ENCODE measurements around the gene SPAAR. TPM values are rescaled to one million over a fixed set of nuclear protein-coding genes. Genes with fewer than 3 reads are reported as not detected.

The SPAAR gene, protein sequence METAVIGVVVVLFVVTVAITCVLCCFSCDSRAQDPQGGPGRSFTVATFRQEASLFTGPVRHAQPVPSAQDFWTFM
- total RNA-seq = not detected

DNA sequence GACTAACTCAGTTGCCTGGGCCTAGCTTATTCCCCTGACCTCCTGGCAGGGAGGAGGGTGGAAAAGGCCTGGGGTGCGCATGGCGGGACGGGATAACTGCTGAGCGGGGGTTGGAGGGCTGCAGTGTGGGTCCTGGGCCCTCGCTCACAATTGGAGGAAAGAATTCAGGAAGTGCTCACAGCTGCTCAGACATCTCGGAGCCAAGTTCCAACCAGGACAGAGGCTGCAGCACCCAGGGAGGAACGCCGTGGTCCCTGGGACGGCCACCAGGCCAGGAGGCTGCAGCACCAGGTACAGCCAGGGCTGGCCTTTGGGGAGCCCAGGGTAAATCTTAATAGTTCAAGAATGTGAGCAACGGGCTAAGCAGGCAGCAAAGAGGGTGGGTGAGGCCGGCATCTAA is at the start of gene SPAAR:
Gene SPAAR (plus strand): TSS at position 217 of the 400 bp plus-strand sequence. CDS start 974 bp downstream, outside the sequence.
- ATAC-seq = no peak
- Mint-ChIP-seq H3K36me3 (no peaks in the 10 kb centered on the region), H3K4me3 (no peak within 1 kb of the TSS), H3K9me3 (no peaks in the 10 kb centered on the region), H3K27me3 (no peaks in the 10 kb centered on the region), H3K27ac (no peak within 1 kb of the TSS), H3K4me1 (ENCODE audit: low read depth in 2 of 2) (peaks cover 4 to 7% of the 10 kb centered on the region in 2 donors)
- no peak for DNase-seq (ENCODE audit: low spot score)

DNA sequence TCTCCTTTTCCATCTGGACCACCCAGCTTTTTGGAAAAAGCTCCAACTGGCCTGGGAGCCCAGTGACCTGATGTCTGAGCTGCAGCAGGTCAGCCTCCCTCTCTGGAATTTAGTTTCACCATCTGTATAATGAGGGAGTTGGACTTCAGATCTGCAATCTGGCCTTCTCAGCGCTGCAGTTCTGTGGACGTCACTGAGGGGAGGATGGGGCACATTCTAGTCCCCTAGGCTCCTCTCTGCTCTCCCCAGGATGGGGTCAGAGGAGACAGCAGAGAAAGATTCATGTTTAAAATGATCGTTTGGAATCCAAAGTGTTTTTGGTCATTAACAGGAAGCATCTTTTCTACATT is 49.3 kb upstream of the SPAAR start:
- no peak overlapping the region for H3K4me3 Mint-ChIP-seq
- H3K27ac Mint-ChIP-seq = no peak overlapping the region
- DNase-seq (ENCODE audit: low spot score) (no peak), ATAC-seq (no peak)
- no peaks in the 10 kb centered on the region for H3K36me3 Mint-ChIP-seq
- H3K9me3 Mint-ChIP-seq = no peaks in the 10 kb centered on the region
- H3K27me3 Mint-ChIP-seq = peaks cover 16 to 25% of the 10 kb centered on the region in 2 donors
- H3K4me1 Mint-ChIP-seq (ENCODE audit: low read depth in 2 of 2) = peaks cover 0 to 7% of the 10 kb centered on the region in 2 donors

DNA sequence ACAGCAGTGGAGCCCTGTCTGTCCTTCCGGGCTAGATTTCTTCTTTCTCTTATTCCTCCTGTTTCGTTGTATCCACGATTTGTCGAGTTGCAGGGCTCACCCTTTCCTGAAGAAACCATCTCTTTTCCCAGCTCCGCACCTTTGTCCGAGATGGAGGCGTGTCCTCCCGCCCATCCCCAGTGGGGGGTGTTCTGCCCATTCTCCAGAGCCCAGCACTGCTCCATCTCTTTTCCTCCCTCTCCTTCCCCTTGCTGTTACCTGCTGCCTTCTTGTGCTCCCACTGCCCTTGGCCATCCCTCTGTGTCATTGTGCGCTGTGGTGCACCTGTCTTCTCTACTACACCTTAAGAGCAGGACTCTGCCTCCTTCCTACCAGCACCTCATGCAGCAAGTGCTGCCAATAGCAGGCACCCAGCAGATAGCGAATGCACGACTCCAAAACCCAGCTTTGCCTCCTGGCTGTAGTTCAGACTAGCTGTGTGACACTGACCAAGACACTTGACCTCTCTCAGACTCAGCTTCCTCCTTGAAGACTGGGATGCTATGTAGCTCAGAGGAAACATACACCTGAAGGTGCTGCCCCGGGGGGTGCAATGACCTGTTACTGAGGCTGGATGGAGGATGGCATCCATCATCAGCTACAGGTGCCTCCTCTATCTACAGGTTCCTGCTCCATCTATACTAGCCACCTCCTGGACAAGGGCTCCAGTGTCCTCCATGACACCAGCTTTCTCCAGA is 48.0 kb upstream of the SPAAR start:
- Mint-ChIP-seq H3K4me3 (no peak overlapping the region), H3K4me1 (ENCODE audit: low read depth in 2 of 2) (peaks cover 0 to 7% of the 10 kb centered on the region in 2 donors), H3K9me3 (no peaks in the 10 kb centered on the region), H3K27me3 (peaks cover 13% of the 10 kb centered on the region in 2 donors), H3K36me3 (no peaks in the 10 kb centered on the region), H3K27ac (no peak overlapping the region)
- DNase-seq (ENCODE audit: low spot score) = no peak
- no peak for ATAC-seq

DNA sequence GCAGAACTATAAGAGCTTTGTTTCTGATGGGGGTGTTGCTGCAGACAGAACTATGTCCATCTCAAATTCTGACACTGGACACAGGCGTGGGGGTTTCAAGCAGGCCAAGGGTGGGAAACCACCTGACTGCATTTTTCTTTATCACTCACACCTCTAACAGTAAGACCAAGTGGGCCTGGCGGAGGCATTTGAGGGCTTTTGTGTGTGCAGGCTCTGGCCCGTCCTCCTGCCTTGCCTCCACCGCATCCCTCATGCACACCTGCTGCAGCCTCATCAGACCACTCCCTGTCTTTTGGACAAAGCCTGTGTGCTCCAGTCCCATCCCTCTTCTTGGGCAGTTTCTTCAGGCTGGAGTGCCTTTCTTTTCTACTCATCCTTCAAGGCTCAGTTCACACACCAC is 47.0 kb upstream of the SPAAR start:
- no peaks in the 10 kb centered on the region for H3K36me3 Mint-ChIP-seq
- H3K9me3 Mint-ChIP-seq = no peaks in the 10 kb centered on the region
- H3K27ac Mint-ChIP-seq = no peak overlapping the region
- H3K4me1 Mint-ChIP-seq (ENCODE audit: low read depth in 2 of 2) = peaks cover 0 to 7% of the 10 kb centered on the region in 2 donors
- H3K27me3 Mint-ChIP-seq = peaks cover 10% of the 10 kb centered on the region in 2 donors
- H3K4me3 Mint-ChIP-seq = no peak overlapping the region
- ATAC-seq = no peak
- no peak for DNase-seq (ENCODE audit: low spot score)

DNA sequence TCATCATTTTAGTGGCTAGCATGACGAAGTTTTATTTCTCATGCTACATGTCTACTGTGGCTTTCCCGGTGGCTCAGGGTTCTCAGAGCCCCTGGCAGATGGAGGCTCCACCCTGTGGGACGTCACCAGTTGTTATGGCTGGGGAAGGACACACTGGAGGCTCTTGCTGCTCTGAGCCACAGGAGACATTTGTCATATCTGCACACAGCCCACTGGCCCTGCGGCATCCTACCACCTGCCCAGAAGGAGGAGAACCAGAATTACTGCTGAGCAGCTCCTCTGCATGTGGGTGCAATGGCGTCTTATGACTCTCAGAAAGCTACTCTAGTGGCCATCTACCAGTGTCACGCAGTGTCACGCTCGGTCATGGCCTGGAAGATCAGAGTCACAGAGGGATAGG is 45.7 kb upstream of the SPAAR start:
- peaks cover 0 to 5% of the 10 kb centered on the region in 2 donors for H3K4me1 Mint-ChIP-seq (ENCODE audit: low read depth in 2 of 2)
- peaks cover 10% of the 10 kb centered on the region in 2 donors for H3K27me3 Mint-ChIP-seq
- no peak overlapping the region for H3K27ac Mint-ChIP-seq
- no peaks in the 10 kb centered on the region for H3K9me3 Mint-ChIP-seq
- ATAC-seq = no peak
- H3K36me3 Mint-ChIP-seq = no peaks in the 10 kb centered on the region
- no peak for DNase-seq (ENCODE audit: low spot score)
- no peak overlapping the region for H3K4me3 Mint-ChIP-seq

DNA sequence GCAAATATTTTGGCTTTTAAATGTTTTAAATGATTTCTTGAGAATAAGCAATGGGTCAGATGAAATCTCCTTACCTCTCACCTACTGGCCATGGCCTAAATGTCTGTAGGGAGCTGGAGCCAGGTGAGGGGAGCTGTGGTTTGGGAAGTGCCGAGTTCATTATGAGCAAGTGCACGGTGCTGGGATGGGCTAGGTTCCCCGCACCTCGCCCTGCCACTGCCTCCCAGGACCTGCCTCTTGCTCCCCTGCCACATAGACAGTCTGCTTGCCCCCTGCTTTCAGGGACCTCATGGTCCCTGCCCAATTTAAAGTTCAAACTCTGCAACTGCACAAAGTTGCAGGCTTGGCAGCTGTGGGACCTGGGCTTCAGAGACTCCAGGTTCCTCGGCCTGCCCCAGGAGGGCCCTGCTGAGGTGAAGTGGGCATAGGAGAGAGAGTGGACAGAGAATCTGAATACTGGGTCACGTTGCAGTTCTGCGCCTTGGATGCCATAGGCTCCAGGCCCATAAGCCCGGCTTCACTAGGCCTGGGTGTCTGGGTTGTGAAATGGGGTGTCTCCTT is 44.5 kb upstream of the SPAAR start:
- DNase-seq (ENCODE audit: low spot score) (no peak), ATAC-seq (no peak)
- H3K4me3 Mint-ChIP-seq = no peak overlapping the region
- peaks cover 5 to 10% of the 10 kb centered on the region in 2 donors for H3K27me3 Mint-ChIP-seq
- H3K9me3 Mint-ChIP-seq = no peaks in the 10 kb centered on the region
- no peak overlapping the region for H3K27ac Mint-ChIP-seq
- no peaks in the 10 kb centered on the region for H3K4me1 Mint-ChIP-seq (ENCODE audit: low read depth in 2 of 2)
- no peaks in the 10 kb centered on the region for H3K36me3 Mint-ChIP-seq

DNA sequence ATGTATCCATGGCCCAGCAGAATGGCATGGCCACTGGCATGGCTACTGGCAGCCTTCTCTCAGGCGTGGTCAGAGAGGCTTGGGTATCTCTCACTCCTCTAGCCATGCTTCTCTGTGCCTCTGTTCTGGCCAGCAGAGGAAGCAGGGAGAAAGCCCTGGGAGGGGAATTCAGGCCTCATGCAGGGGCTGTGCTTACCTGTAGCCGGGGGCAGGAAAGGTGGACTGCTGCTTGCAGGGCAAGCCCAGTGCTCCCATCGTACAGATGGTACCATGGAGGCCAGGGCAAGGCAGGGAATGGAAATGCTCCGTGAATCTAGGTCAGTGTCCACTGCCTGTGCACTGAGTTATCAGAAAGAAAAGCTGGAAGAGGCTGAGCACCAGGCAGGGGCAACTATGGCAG is 41.8 kb upstream of the SPAAR start:
- Mint-ChIP-seq H3K36me3 (no peaks in the 10 kb centered on the region), H3K27ac (no peak overlapping the region), H3K4me1 (ENCODE audit: low read depth in 2 of 2) (no peaks in the 10 kb centered on the region), H3K9me3 (no peaks in the 10 kb centered on the region), H3K27me3 (no peaks in the 10 kb centered on the region), H3K4me3 (no peak overlapping the region)
- ATAC-seq (no peak), DNase-seq (ENCODE audit: low spot score) (no peak)

DNA sequence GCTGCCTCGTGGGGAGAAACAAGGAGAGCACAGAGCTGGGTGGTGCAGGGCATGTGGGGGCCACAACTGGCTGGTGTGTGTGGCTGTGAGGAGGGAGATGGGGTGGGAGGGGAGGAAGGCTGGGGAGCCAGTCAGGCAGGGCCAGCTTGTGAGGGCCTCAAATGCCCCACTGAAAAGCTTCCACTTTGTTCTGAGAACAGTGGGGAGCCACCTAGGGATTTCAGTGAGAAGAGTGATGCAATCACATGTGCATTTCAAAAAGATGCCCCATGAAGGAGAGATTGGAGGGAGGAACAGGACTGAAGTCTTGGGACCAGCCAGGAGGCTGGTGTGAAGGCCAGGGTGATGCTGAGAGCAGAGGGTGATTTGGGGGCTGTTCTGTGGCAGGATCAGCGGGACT is 40.4 kb upstream of the SPAAR start:
- H3K27ac Mint-ChIP-seq = no peak overlapping the region
- DNase-seq (ENCODE audit: low spot score) (no peak), ATAC-seq (no peak)
- no peaks in the 10 kb centered on the region for H3K9me3 Mint-ChIP-seq
- no peaks in the 10 kb centered on the region for H3K36me3 Mint-ChIP-seq
- H3K27me3 Mint-ChIP-seq = no peaks in the 10 kb centered on the region
- no peak overlapping the region for H3K4me3 Mint-ChIP-seq
- H3K4me1 Mint-ChIP-seq (ENCODE audit: low read depth in 2 of 2) = no peaks in the 10 kb centered on the region

DNA sequence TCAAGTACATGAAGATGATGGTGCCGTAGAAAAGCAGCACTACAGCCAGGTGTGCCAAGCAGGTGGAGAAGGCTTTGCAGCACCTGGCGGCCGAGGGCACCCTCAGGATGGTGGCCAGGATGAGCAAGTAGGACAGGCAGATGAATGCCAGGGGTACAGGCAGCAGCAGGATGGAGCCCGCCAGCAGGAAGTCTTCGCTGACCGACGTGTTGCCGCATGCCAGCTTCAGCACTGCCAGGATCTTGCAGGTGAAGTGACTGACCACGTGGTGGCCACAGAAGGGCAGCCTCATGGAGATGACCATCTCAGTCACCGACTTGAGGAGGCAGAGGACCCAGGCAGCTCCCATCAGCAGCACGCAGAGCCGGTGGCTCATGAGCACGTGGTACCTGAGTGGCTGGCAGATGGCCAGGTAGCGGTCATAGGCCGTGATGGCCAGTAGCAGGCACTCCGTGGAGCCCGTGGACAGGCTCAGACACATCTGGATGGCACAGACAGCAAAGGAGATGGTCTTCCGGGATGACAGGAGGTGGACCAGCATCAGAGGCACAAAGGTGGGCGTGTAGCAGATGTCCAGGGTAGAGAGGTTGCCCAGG is 39.6 kb upstream of the SPAAR start:
- no peaks in the 10 kb centered on the region for H3K9me3 Mint-ChIP-seq

DNA sequence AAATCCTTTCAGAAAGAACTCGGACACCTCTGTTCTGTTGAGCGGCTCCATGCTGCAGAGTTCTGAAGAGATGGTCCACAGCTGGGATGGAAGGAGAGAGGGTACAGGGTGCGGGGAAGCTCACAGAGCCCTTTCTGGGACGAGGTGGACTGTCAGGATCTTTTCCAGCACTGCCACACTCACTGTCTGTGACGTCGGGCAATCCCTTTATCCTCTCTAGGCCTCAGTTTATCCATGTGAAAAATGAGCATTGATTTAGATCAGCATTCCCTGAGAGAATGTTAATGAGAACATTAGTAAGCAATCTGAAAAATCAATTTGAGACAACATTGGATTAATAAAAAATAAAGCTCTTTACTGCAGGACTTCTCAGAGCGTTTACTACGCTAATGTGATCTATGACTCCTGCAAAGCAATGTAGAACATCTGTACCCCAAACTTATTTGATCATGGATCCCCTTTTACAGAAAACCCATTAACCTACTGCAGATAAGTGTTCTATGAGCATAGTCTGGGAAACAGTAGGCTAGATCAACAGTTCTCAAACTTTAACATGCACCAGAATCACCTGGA is 38.9 kb upstream of the SPAAR start, which contains the start of gene OR13J1:
Gene OR13J1 (minus strand): TSS at position 51 of the 573 bp plus-strand sequence. CDS start 0 bp downstream, at position 51.
- H3K36me3 Mint-ChIP-seq = no peaks in the 10 kb centered on the region
- DNase-seq (ENCODE audit: low spot score) = no peak
- H3K4me3 Mint-ChIP-seq = no peak within 1 kb of the TSS
- H3K27ac Mint-ChIP-seq = no peak within 1 kb of the TSS
- peaks cover 2 to 5% of the 10 kb centered on the region in 2 donors for H3K27me3 Mint-ChIP-seq
- H3K4me1 Mint-ChIP-seq (ENCODE audit: low read depth in 2 of 2) = no peaks in the 10 kb centered on the region
- H3K9me3 Mint-ChIP-seq = no peaks in the 10 kb centered on the region
- ATAC-seq = no peak

More for the DNA sequence above, 39.6 kb upstream of the SPAAR start:
- no peak for DNase-seq (ENCODE audit: low spot score)
- no peak for ATAC-seq
- Mint-ChIP-seq H3K4me3 (no peak overlapping the region), H3K4me1 (ENCODE audit: low read depth in 2 of 2) (no peaks in the 10 kb centered on the region), H3K27me3 (peaks cover 0 to under 1% of the 10 kb centered on the region in 2 donors), H3K36me3 (no peaks in the 10 kb centered on the region), H3K27ac (no peak overlapping the region)

DNA sequence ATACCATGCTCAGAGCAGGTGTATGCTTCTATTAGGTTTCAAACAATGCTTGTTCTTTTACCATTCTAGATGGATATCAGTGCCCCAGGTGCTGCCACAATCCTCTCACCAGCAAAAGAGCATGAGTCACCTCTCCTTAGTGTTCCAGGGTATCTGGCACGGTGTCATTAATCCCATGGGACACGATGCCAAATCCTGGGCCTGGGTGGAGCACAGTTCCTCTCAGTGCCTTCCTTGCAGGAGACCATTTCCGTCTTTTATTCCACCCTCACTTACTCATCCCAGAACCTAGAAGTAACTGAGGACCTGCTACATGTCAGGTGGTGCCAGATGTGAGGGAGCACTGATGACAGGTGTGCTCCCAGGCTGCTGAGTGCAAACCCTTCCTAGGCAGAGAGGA is 37.7 kb upstream of the SPAAR start:
- H3K4me3 Mint-ChIP-seq = no peak overlapping the region
- DNase-seq (ENCODE audit: low spot score) (no peak), ATAC-seq (no peak)
- H3K27me3 Mint-ChIP-seq = peaks cover 12 to 13% of the 10 kb centered on the region in 2 donors
- no peak overlapping the region for H3K27ac Mint-ChIP-seq
- no peaks in the 10 kb centered on the region for H3K4me1 Mint-ChIP-seq (ENCODE audit: low read depth in 2 of 2)
- H3K9me3 Mint-ChIP-seq = no peaks in the 10 kb centered on the region
- H3K36me3 Mint-ChIP-seq = peaks cover under 1% of the 10 kb centered on the region

DNA sequence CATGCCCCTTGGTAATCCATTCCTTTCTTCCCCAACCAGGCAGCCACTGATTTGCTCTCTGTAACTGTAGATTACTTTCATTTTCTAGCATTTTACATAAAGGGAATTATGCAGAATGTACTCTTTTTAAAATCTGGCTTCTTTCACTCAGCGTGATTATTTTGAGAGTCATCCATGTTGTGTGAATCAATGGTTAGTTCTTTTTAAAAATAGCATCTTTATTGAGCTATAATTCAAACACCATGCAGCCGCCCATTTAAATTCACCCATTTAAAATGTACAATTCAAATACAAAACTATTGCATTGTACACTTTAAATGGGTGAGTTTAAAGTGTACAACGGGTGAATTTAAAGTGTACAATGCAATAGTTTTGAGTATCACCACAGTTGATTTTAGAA is 36.8 kb upstream of the SPAAR start:
- peaks cover 9% of the 10 kb centered on the region for H3K36me3 Mint-ChIP-seq
- H3K9me3 Mint-ChIP-seq = no peaks in the 10 kb centered on the region
- no peaks in the 10 kb centered on the region for H3K4me1 Mint-ChIP-seq (ENCODE audit: low read depth in 2 of 2)
- no peak overlapping the region for H3K27ac Mint-ChIP-seq
- H3K4me3 Mint-ChIP-seq = no peak overlapping the region
- DNase-seq (ENCODE audit: low spot score) (no peak), ATAC-seq (no peak)
- peaks cover 20 to 23% of the 10 kb centered on the region in 2 donors for H3K27me3 Mint-ChIP-seq

DNA sequence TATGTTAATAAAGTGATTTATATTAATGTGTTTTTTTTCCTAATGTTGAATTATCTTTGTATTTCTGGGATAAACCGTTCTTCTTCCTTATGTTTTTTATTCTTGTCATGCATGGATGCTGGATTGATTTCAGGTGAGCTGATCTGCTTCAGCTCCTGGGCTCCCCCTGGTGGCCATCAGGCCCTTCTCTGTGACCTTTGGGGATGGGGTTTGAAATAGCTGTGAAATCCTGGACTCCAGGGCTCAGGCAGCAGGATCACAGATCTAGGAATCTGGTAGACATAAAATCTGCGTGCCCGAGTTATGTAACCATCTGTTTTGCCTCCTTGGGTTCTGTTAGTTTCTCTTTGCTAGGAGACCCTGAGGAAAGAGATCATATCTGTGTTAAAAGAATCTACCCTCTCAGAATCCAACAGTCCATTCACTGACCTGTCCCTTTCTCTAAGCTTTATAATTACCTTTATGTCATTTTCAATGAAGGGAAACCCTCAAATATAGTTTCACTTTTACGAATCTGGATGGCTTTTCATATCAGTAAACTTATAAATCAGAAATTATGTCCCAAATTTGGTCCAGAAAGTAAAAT is 26.9 kb upstream of the SPAAR start:
- peaks cover 6% of the 10 kb centered on the region for H3K36me3 Mint-ChIP-seq
- DNase-seq (ENCODE audit: low spot score) (peak; percentile 83), ATAC-seq (no peak)
- H3K27ac Mint-ChIP-seq = no peak overlapping the region
- H3K27me3 Mint-ChIP-seq = peaks cover 29 to 31% of the 10 kb centered on the region in 2 donors
- no peak overlapping the region for H3K4me3 Mint-ChIP-seq
- H3K4me1 Mint-ChIP-seq (ENCODE audit: low read depth in 2 of 2) = no peaks in the 10 kb centered on the region
- no peaks in the 10 kb centered on the region for H3K9me3 Mint-ChIP-seq

DNA sequence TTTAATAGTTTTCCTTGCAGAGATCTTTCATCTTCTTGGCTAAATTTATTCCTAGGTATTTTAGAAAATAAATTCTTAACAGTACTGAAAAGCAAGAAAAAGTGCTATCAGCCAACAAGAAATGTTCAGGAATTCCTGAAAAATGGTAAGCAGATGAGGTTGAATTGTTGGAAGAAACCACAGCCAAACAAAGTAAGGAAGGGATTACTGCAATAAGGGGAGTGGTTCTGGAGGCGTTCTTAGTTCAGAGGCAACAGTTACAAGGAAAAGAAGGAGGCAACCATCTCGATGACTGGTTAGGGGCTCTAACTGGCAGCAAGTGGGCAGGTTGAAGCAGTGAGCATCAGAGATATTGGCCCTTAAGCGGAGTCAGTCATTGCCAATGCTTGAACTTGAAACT is 26.3 kb upstream of the SPAAR start:
- ATAC-seq = no peak
- peaks cover 23 to 25% of the 10 kb centered on the region in 2 donors for H3K27me3 Mint-ChIP-seq
- H3K4me1 Mint-ChIP-seq (ENCODE audit: low read depth in 2 of 2) = no peaks in the 10 kb centered on the region
- DNase-seq (ENCODE audit: low spot score) = no peak
- H3K4me3 Mint-ChIP-seq = no peak overlapping the region
- no peaks in the 10 kb centered on the region for H3K9me3 Mint-ChIP-seq
- H3K27ac Mint-ChIP-seq = no peak overlapping the region
- H3K36me3 Mint-ChIP-seq = no peaks in the 10 kb centered on the region
